Activated CD4-positive, alpha-beta T cell treated with anti-CD3 and anti-CD28 coated beads for 36 hours (primary cell): ENCODE results near the gene PTPN3. TPM values are rescaled to one million over a fixed set of nuclear protein-coding genes. Genes with fewer than 3 reads are reported as not detected.

ENCODE experiments used
- ATAC-seq: fragments of 200-7000 bp; cut with Tn5 transposase; one replicate; pipeline ENCODE4 v1.10.0; 2021; ENCODE audit warnings: mild to moderate bottlenecking, moderate library complexity
- CTCF ChIA-PET: fragments of 350-600 bp; sonication (Branson Sonifier 250); formaldehyde crosslinking; loops from one replicate; lab custom pipeline; 2021; ENCODE audit warnings: antibody characterized with exemption; lab: Charles Lee
- POLR2A ChIA-PET: fragments of 350-600 bp; sonication (Branson Sonifier 250); formaldehyde crosslinking; loops from one replicate; lab custom pipeline; 2021; ENCODE audit warnings: antibody characterized with exemption, inconsistent platforms; lab: Charles Lee
- DNase-seq: peaks from one replicate; pipeline ENCODE4 v3.0.0-alpha.2; 2020
- H3K27ac Mint-ChIP-seq: one replicate; pipeline ENCODE4 v1.8.0; 2021; ENCODE audit warnings: mixed read lengths
- H3K27me3 Mint-ChIP-seq: one replicate; pipeline ENCODE4 v1.8.0; 2021; ENCODE audit warnings: mixed read lengths
- H3K36me3 Mint-ChIP-seq: one replicate; pipeline ENCODE4 v1.8.0; 2021; ENCODE audit warnings: low read depth, mixed read lengths
- H3K4me1 Mint-ChIP-seq: one replicate; pipeline ENCODE4 v1.8.0; 2021; ENCODE audit warnings: mixed read lengths
- H3K4me3 Mint-ChIP-seq: one replicate; pipeline ENCODE4 v1.8.0; 2021; ENCODE audit warnings: mild to moderate bottlenecking, moderate library complexity, mixed read lengths
- H3K9me3 Mint-ChIP-seq: one replicate; pipeline ENCODE4 v1.8.0; 2021; ENCODE audit warnings: low read depth, mixed read lengths
- intact Hi-C, 2 experiments: fragments of 100-400 bp; cut with DNase I in 1 of 2; cut with micrococcal nuclease in 1 of 2; formaldehyde crosslinking; loops; one replicate each; pipeline versions ENCODE4 v1.14.2 to v1.15.1; 2022 to 2024; cut with DNase I, micrococcal nuclease
- total RNA-seq, 2 experiments: library from RNA; stranded (reverse); gene quantifications; one replicate each; pipeline ENCODE4 v1.2.3, GENCODE V29; 2021

The PTPN3 gene
- total RNA-seq, 2 experiments from 2014 or later, result 0.32 to 0.46 TPM

GRCh38 chr9:109421026-109421970 is 76.8 kb downstream of the PTPN3 start:
- peaks cover 17% of the 10 kb centered on the region for H3K4me1 Mint-ChIP-seq
- POLR2A ChIA-PET, result no interaction called here
- no peak overlapping the region for H3K4me3 Mint-ChIP-seq
- intact Hi-C loops, result no loop called here
- peaks cover 8% of the 10 kb centered on the region for H3K27me3 Mint-ChIP-seq
- no peak for DNase-seq
- no peaks in the 10 kb centered on the region for H3K36me3 Mint-ChIP-seq
- H3K27ac Mint-ChIP-seq, result no peak overlapping the region
- CTCF ChIA-PET, result no interaction called here
- H3K9me3 Mint-ChIP-seq, result no peaks in the 10 kb centered on the region
- no peak for ATAC-seq

- ChIA-PET CTCF (interaction anchor here (1.7 kb wide), 1 partner anchor 10 kb away, joined by 5 read pairs; no protein-coding TSS in a partner anchor), POLR2A (no interaction called here)
- Mint-ChIP-seq H3K4me1 (peaks cover 30% of the 10 kb centered on the region), H3K36me3 (no peaks in the 10 kb centered on the region), H3K4me3 (no peak overlapping the region), H3K9me3 (no peaks in the 10 kb centered on the region), H3K27ac (no peak overlapping the region), H3K27me3 (peaks cover 17% of the 10 kb centered on the region)
- ATAC-seq (no peak), DNase-seq (no peak)
- intact Hi-C loops, result no loop called here
Observed at GRCh38 chr9:109419531-109419930, 78.6 kb downstream of the PTPN3 start.

- ChIA-PET CTCF (interaction anchor here (1.1 to 1.7 kb wide), 2 partner anchors 9 to 34 kb away, joined by 4 to 5 read pairs; no protein-coding TSS in a partner anchor), POLR2A (no interaction called here)
- Mint-ChIP-seq H3K4me3 (no peak overlapping the region), H3K27ac (no peak overlapping the region), H3K9me3 (no peaks in the 10 kb centered on the region), H3K27me3 (peaks cover 19% of the 10 kb centered on the region), H3K36me3 (no peaks in the 10 kb centered on the region), H3K4me1 (peaks cover 32% of the 10 kb centered on the region)
- peak; percentile 27 for DNase-seq
- intact Hi-C loops, result no loop called here
- ATAC-seq, result no peak
Observed at GRCh38 chr9:109418827-109419226, 79.3 kb downstream of the PTPN3 start.

- intact Hi-C loops, result no loop called here
- Mint-ChIP-seq H3K27ac (peak overlapping the region; percentile 63), H3K9me3 (no peaks in the 10 kb centered on the region), H3K27me3 (peaks cover 22% of the 10 kb centered on the region), H3K4me3 (no peak overlapping the region), H3K4me1 (peaks cover 32% of the 10 kb centered on the region), H3K36me3 (no peaks in the 10 kb centered on the region)
- CTCF ChIA-PET, result interaction anchor here (1.1 kb wide), 1 partner anchor 35 kb away, joined by 4 read pairs; no protein-coding TSS in a partner anchor
- no peak for DNase-seq
- peak; percentile 24 for ATAC-seq
- POLR2A ChIA-PET, result no interaction called here
Observed at GRCh38 chr9:109417585-109418544, 80.2 kb downstream of the PTPN3 start.

- no peaks in the 10 kb centered on the region for H3K36me3 Mint-ChIP-seq
- no peak overlapping the region for H3K4me3 Mint-ChIP-seq
- peaks cover 33% of the 10 kb centered on the region for H3K4me1 Mint-ChIP-seq
- intact Hi-C loops, result no loop called here
- DNase-seq (no peak), ATAC-seq (peak; percentile 36)
- no peaks in the 10 kb centered on the region for H3K9me3 Mint-ChIP-seq
- peak overlapping the region; percentile 63 for H3K27ac Mint-ChIP-seq
- ChIA-PET CTCF (no interaction called here), POLR2A (no interaction called here)
- peaks cover 22% of the 10 kb centered on the region for H3K27me3 Mint-ChIP-seq
Observed at GRCh38 chr9:109417054-109417453, 81.1 kb downstream of the PTPN3 start.

GRCh38 chr9:109416135-109416706 is 81.9 kb downstream of the PTPN3 start:
- peak overlapping the region; percentile 33 for H3K27ac Mint-ChIP-seq
- ATAC-seq (peak; percentile 63), DNase-seq (peak; percentile 64)
- ChIA-PET CTCF (interaction anchor here (1.1 kb wide), 2 partner anchors 16 to 25 kb away, joined by 3 to 4 read pairs; no protein-coding TSS in a partner anchor), POLR2A (interaction anchor here (0.6 kb wide), 1 partner anchor 1264 kb away, joined by 5 read pairs; no protein-coding TSS in a partner anchor)
- H3K4me1 Mint-ChIP-seq, result peaks cover 41% of the 10 kb centered on the region
- H3K36me3 Mint-ChIP-seq, result no peaks in the 10 kb centered on the region
- H3K27me3 Mint-ChIP-seq, result peaks cover 21% of the 10 kb centered on the region
- H3K9me3 Mint-ChIP-seq, result no peaks in the 10 kb centered on the region
- H3K4me3 Mint-ChIP-seq, result no peak overlapping the region
- intact Hi-C loops, result no loop called here

GRCh38 chr9:109414125-109414785 is 83.9 kb downstream of the PTPN3 start:
- Mint-ChIP-seq H3K27me3 (peaks cover 19% of the 10 kb centered on the region), H3K4me1 (peaks cover 53% of the 10 kb centered on the region), H3K9me3 (no peaks in the 10 kb centered on the region), H3K4me3 (no peak overlapping the region), H3K27ac (no peak overlapping the region), H3K36me3 (no peaks in the 10 kb centered on the region)
- DNase-seq (no peak), ATAC-seq (no peak)
- CTCF ChIA-PET, result interaction anchor here (0.6 to 1.2 kb wide), 3 partner anchors 53 to 170 kb away, joined by 3 to 5 read pairs (median 3); no protein-coding TSS in a partner anchor
- intact Hi-C loops, result loop anchor here (5.0 kb wide), 7 partner anchors 92 to 402 kb away; partner anchors contain the start of genes CTNNAL1 (in 1 of the 2), EPB41L4B (in 1 of the 2) and TMEM245 (in 1 of the 2)
- POLR2A ChIA-PET, result no interaction called here

GRCh38 chr9:109411798-109412352 is 86.2 kb downstream of the PTPN3 start:
- H3K4me3 Mint-ChIP-seq, result no peak overlapping the region

GRCh38 chr9:109411069-109411761 is 86.9 kb downstream of the PTPN3 start:
- peak; percentile 65 for ATAC-seq
- DNase-seq, result peak; percentile 47
- POLR2A ChIA-PET, result no interaction called here
- H3K9me3 Mint-ChIP-seq, result no peaks in the 10 kb centered on the region
- CTCF ChIA-PET, result interaction anchor here (0.9 to 1.9 kb wide), 4 partner anchors 11 to 176 kb away, joined by 3 to 6 read pairs (median 3); no protein-coding TSS in a partner anchor
- H3K27me3 Mint-ChIP-seq, result peaks cover 17% of the 10 kb centered on the region
- peak overlapping the region; percentile 67 for H3K27ac Mint-ChIP-seq
- intact Hi-C loops, result loop anchor here (2.0 to 5.0 kb wide), 8 partner anchors 30 to 399 kb away; partner anchors contain the start of genes CTNNAL1 (in 1 of the 2), EPB41L4B (in 1 of the 2) and TMEM245 (in 1 of the 2)
- H3K4me1 Mint-ChIP-seq, result peaks cover 35% of the 10 kb centered on the region
- H3K4me3 Mint-ChIP-seq, result no peak overlapping the region
- H3K36me3 Mint-ChIP-seq, result no peaks in the 10 kb centered on the region

More at GRCh38 chr9:109411798-109412352, 86.2 kb downstream of the PTPN3 start:
- intact Hi-C loops, result loop anchor here (2.0 to 5.0 kb wide), 9 partner anchors 29 to 400 kb away; partner anchors contain the start of genes CTNNAL1 (in 1 of the 2), EPB41L4B (in 1 of the 2) and TMEM245 (in 1 of the 2)
- ChIA-PET CTCF (interaction anchor here (0.8 to 1.9 kb wide), 6 partner anchors 27 to 303 kb away, joined by 3 to 6 read pairs (median 4); no protein-coding TSS in a partner anchor), POLR2A (no interaction called here)
- Mint-ChIP-seq H3K9me3 (no peaks in the 10 kb centered on the region), H3K36me3 (no peaks in the 10 kb centered on the region), H3K4me1 (peaks cover 42% of the 10 kb centered on the region), H3K27me3 (peaks cover 17% of the 10 kb centered on the region), H3K27ac (peak overlapping the region; percentile 67)
- DNase-seq, result peak; percentile 66
- peak; percentile 57 for ATAC-seq
